ENCODE measurements around the gene THBS3. TPM values are rescaled to one million over a fixed set of nuclear protein-coding genes. Genes with fewer than 3 reads are reported as not detected.
A peak's percentile ranks its signal among the peaks of the same experiment; 100 is the strongest.

THBS3 gene
- total and polyA plus RNA-seq, 2 of the 4 experiments (the other 2 are of a cell fraction), result 15.1 to 30.4 TPM

- TF ChIP-seq MAZ (IDR thresholded peaks at IDR 0.05; ENCODE audit: borderline replicate concordance, low read depth, low read length) (peak; percentile 85; the same call in 1 of the 2 replicates), MXI1 (IDR thresholded peaks at IDR 0.05; ENCODE audit: borderline replicate concordance, low read depth, low read length) (no peak)
Measured at GRCh38 chr1:155172732-155173477, 34.8 kb downstream of the THBS3 start, which contains the start of gene KRTCAP2 (continued).
